HG02938 (cell line): ENCODE results near the gene EML6.

ENCODE experiments used
- ATAC-seq: cut with Tn5 transposase; IDR thresholded peaks from one replicate; pipeline ENCODE4 v1.9.1; 2021; ENCODE audit warnings: mild to moderate bottlenecking, moderate library complexity; ENCODE audit not compliant: unreplicated experiment

Gene EML6

GRCh38 chr2:54750040-54750439 is 26.6 kb downstream of the EML6 start:
- ATAC-seq = no peak

DNA sequence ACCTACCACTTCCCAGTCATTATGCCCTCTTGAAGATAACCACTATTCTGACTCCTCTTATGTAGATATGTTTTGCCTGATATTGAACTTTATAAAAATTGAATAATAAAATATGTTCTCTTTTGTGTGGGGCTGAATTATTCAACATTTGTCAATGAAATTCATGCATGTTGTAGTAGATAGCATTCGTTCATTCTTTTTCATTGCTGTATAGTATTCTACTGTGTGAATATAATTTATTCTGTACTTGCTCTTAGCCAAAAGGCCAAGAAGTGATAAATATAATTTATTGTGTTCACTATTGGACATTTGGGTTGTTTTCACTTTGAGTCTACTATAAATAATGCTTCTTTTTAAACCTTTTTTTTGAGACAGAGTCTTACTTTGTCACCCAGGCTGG is 29.0 kb downstream of the EML6 start:
- ATAC-seq = no peak

- peak; percentile 62 for ATAC-seq
Observed at GRCh38 chr2:54755641-54756326, 32.3 kb downstream of the EML6 start.

GRCh38 chr2:54757500-54757899 is 34.0 kb downstream of the EML6 start:
- no peak for ATAC-seq

DNA sequence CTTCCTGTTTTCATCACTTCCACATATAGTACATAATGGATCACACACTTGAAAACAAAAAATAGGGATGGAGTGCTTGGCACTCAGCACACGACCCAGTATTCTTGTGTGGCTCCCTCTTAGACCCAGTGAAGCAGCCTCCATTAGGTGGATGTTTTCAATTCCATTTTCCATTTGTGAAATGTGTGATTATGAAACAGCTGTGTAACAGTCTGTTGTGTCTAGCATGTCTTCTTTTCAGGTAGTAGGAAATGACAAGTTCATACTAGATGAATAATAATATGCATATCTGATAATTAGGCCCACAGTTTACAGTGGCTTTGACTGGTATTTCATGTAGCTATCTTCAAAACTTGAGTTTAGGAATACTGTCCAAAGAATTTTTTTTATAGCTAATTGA is 35.5 kb downstream of the EML6 start:
- no peak for ATAC-seq

GRCh38 chr2:54760310-54760709 is 36.8 kb downstream of the EML6 start:
- ATAC-seq = no peak

GRCh38 chr2:54763636-54764291 is 40.3 kb downstream of the EML6 start:
- ATAC-seq = no peak

GRCh38 chr2:54767921-54768320 is 44.5 kb downstream of the EML6 start:
- ATAC-seq = no peak

DNA sequence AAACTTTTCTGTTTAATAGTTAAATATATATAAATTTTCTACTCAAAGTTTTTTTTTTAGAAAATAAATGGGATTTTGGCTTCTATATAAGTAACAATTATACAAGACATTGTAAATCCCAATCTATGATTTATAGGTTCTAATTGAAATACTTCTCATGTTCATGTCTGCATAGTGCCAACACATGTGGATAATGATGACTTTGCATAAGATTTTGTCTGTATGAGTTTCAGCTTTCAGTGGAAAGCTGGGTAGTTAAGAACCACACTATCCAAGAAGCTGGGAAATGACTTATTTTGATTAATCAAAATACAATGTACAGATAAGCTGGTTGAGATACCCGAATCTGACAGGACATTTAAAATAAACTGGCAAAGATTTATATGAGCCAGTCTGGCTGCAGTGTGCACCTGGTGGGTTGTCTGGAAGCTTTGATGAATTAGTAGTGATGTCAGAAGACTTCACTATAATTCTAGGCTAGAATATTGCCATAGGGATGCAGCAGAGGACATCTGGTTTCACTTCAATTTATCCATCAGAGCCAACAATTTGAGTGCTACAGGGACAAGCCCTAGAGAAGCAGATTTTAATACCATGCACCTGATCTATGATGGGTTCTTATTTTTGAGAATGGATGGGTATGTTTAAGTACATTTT is 45.4 kb downstream of the EML6 start:
- no peak for ATAC-seq

DNA sequence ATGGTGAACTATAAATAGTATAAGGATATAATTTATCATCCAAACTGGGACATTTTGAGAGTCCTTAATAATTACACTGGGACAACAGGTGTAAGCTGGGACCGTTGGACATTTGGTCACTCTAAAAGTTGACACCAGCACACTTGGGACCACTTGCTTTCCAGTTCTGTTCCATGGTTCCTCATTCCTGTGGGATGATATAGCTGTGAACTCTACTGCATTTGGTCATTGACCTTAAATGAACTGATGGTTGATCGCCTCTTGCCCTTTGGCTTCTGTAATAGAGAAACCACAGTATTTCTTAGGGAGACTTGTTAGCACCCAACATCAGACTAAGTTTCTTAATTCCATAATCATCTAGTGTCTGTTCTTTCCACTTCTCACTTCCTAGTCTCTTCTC is 46.7 kb downstream of the EML6 start:
- no peak for ATAC-seq

GRCh38 chr2:54770676-54771075 is 47.2 kb downstream of the EML6 start:
- no peak for ATAC-seq

DNA sequence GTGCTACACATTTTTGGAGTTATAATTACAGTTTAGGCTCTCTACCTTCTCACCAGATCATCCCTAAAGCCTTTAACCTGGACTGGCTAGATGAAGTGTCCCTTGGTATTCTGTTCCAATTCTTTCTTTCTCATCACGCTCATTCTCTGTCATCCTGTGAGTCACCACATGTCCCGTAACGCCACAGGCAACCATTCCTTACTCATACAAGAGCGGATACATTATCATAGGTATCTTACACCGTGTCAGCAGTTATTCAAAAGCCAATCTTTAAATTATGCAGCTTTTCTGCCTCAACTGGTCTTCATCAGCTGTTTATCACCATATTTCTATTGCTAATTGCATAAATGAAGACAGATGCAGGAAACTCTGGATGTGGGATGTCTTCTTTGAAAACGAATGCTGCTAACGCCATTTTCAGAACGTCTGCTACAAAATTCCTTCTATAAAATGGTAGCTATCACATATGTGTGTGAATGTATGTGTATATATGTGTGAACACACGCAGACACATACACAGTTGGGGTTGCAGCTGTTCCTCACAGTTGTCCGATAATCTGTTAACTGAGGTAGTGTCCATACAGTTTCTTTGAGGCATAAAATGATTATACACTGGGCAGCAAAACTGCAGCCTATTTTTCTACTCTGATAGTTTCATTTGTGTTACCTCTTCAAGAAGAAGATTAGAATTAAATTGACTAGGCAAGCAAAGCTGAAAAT is 47.9 kb downstream of the EML6 start:
- ATAC-seq = no peak

DNA sequence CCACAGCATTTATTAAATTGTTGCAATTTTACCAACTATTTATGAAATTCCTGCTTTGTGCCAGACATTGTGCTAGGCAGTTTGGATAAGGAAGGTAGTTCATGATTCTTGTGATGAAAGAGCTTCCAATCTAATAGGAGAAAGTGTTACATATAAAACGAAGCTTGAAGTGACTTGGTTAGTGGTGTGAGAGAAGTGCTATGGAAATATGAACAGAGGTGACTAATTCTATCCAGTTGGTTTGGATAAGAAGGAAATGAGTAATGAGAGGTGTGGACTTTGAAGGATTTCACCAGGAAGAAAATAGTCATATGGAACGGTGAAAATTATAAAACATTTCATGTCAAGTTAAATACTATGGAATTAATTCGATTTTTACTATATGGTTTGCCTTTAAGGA is 48.6 kb downstream of the EML6 start:
- no peak for ATAC-seq

DNA sequence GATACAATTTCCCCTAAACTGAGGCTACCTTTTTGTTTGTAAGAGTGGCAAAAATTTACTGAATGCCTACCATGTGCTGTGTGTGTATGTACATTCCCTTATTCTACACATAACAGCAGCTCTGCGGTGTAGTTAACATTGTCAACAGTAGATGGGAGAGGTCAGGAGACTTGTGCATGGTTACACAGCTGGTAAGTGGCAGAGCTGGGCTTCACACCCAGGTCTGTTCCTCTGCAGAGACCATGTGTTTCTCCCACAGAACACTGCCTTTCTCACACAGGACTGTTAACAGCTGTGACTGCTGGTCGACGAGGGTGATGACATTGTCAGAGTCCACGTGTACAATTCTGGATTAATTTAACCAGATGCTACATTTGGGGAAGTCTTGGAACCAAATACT is 49.1 kb downstream of the EML6 start:
- no peak for ATAC-seq

GRCh38 chr2:54773233-54773632 is 49.8 kb downstream of the EML6 start:
- ATAC-seq = no peak

DNA sequence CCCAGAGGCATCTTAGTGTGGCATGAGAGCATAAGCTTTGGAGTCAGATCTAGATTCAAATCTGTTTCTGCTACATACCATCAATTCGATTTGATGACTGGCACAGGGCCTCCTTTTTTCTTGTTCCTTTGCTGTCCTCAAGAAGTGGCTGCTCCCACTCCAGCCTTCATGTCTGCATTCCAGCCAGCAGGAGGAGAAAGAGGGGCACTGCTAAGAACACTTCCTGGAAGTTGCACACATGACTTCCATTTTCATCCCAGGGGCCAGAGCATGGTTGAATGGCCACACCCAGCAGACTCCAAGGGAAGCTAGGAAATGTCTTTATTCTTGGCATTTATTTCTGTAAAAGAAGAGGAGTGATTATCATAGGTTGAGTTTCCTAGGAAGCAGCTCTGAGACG is 50.4 kb downstream of the EML6 start:
- ATAC-seq = no peak

DNA sequence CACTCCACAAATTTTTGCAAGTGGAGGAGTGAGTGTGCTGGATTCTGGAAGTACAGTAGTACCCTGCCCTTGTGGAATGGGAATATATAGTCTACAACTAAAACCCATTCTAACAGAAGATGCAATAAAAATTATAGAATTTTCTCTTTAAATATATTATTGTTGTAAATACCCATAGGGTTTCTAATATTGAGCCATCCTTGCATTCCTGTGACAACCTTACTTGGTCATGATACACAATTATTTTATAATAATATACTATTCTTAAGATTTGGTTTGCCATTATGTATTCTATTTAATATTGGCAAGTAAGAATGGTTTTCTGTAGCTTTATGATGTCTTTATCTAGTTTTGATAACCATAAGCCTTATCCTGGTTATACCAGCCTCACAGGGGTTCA is 52.2 kb downstream of the EML6 start:
- no peak for ATAC-seq

DNA sequence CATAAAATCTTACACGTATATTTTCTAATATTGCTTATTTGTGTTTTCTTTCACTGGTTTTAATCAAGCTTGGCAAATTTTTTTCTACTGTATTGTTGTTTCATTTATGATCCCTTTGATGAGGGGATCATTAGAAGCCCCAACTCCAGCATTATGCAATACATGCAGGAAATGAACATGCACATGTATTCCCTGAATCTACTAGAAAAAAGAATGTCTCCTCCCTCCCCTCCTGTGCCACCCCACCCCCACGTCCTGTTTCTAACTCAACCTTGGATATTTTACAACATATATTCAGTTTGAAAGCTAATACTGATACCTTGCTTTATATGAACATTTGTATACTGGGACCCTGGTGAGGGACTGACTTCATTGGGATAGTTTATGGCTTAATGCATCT is 53.0 kb downstream of the EML6 start:
- ATAC-seq = no peak

DNA sequence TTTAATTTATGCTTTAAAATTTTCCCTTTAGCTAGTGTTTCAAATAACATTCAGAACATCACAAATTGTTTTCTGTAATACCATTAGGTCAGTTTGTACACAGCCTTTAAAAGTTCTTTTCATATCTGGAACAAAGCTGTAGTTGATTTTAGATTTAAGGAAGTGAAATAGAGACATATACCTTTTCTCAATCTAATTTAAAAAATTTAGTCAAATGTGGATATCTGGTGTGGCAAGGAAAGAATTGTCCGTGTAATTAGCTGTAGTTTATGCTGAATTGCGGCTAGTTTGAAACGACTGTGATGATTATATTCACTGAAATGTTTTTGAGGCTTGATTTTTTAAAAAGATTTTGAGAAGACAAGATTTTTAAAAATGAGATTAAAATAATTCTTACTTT is 59.9 kb downstream of the EML6 start:
- no peak for ATAC-seq

- ATAC-seq = no peak
Observed at GRCh38 chr2:54787270-54787669, 63.8 kb downstream of the EML6 start.

DNA sequence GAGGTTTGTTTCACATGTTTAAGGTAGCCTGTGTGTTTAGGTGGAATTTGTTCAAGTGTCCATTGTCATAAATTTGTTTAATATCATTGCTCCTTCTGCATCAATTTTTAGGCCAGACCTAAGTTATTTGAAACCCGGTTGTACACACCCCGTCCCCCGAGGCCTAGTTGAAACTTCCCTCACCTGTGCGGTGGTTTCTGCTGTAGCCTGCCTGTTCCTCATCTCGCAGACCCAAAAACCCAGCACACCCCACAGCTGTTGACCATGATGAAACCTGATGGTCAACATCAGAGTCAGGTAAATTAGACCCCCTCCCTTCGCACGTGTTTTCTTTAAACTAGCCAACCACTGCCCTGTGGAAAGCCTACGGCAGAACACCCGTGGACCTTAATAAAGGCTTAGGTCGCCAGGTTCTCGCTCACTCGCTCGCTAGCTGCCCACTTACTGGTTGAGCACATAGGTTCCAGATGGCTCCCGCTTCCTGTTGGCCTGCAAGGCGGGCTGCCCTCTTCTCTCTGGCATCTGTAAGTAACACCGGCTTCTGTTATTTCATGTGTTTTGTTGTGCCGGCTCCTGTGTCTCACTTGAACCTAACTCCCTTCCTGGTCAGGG is 64.4 kb downstream of the EML6 start:
- no peak for ATAC-seq
